KOPT-K1 (cell line): Measurements from ENCODE around the gene TBXAS1.

Source experiments
- H3K27ac ChIP-seq: fragments of 200-600 bp; sonication (generic); 2 replicates; pipeline ENCODE4 v1.5.1; 2016; ENCODE audit warnings: antibody characterized with exemption, mild to moderate bottlenecking, low read depth, low read length; ENCODE audit not compliant: poor library complexity, severe bottlenecking
- H3K36me3 ChIP-seq: fragments of 200-600 bp; sonication (generic); 2 replicates; pipeline ENCODE4 v1.5.1; 2017; ENCODE audit warnings: antibody characterized with exemption, mild to moderate bottlenecking, low read length, moderate library complexity; ENCODE audit not compliant: insufficient read depth
- H3K9me3 ChIP-seq: fragments of 200-600 bp; sonication (generic); 2 replicates; pipeline ENCODE4 v1.5.1; 2017; ENCODE audit warnings: antibody characterized with exemption, low read length, mild to moderate bottlenecking; ENCODE audit not compliant: insufficient read depth, poor library complexity, severe bottlenecking

The TBXAS1 gene

GRCh38 chr7:139989366-139990141, 160.5 kb downstream of the TBXAS1 start:
- H3K27ac ChIP-seq = no peak overlapping the region
- no peaks in the 10 kb centered on the region for H3K36me3 ChIP-seq
- no peaks in the 10 kb centered on the region for H3K9me3 ChIP-seq

DNA sequence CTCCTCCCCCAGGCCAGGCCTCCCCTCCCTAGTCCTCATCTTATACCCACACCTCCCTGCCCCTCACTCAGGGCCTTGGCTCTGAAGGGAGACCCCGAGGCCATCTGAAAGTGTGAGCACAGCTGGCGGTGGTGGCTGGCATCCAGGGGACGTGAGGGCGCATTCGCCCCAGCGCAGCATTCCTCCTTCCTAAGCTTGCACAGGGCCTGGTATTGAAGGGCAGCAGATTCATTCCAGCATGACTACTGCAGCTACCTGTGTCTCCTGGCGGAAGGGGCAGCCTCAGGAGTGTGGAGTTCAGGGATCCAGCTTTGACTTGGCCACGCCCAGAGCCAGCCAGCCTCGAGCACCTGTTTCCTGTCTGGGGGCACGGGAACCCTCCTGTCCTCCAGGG, 161.1 kb downstream of the TBXAS1 start:
- no peaks in the 10 kb centered on the region for H3K36me3 ChIP-seq
- H3K9me3 ChIP-seq = no peaks in the 10 kb centered on the region
- H3K27ac ChIP-seq = no peak overlapping the region

GRCh38 chr7:139990571-139991268, 161.7 kb downstream of the TBXAS1 start:
- Histone ChIP-seq H3K9me3 (no peaks in the 10 kb centered on the region), H3K36me3 (no peaks in the 10 kb centered on the region)

DNA sequence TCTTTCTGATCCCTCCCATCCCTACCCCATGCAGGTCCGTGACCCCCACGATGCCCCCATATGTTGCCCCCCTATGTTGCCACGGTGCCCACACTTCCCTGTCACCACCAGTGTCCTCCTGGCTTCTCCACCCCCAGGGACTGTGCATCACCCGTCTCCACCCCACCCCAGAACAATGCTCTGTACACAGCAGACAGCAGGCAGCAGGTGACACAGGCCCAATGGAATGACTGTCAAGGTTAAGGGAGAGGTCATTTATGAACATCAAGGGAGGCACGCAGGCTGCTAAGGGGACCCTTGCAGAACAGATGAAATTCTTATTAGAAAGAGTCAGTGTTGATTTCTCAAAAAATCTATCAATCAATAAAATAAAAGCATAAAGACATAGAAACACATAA, 162.2 kb downstream of the TBXAS1 start:
- no peak overlapping the region for H3K27ac ChIP-seq
- no peaks in the 10 kb centered on the region for H3K36me3 ChIP-seq
- H3K9me3 ChIP-seq = no peaks in the 10 kb centered on the region

More at GRCh38 chr7:139990571-139991268, 161.7 kb downstream of the TBXAS1 start:
- no peak overlapping the region for H3K27ac ChIP-seq

- Histone ChIP-seq H3K9me3 (no peaks in the 10 kb centered on the region), H3K36me3 (no peaks in the 10 kb centered on the region), H3K27ac (no peak overlapping the region)
Measured at GRCh38 chr7:139991911-139992310, 162.8 kb downstream of the TBXAS1 start.

GRCh38 chr7:139992353-139993044, 163.4 kb downstream of the TBXAS1 start:
- Histone ChIP-seq H3K27ac (no peak overlapping the region), H3K36me3 (no peaks in the 10 kb centered on the region), H3K9me3 (no peaks in the 10 kb centered on the region)

DNA sequence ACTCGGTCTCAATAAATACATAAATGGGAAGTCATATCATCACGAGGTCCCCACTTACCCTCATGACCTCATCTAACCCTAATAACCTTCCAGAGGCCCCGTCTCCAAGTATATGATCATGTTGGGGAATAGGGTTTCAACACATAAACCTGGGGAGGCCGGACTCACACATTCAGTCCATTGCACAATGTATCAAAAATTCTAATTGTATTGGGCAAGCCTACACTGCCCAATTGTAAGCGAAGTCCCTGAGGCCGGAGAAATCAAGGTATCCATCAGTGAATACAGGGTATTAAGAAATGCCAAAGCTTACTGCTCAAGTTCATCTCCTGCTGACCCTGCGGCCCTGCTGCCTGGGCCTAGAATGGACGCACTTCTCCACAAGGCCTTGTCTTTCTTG, 164.1 kb downstream of the TBXAS1 start:
- Histone ChIP-seq H3K9me3 (no peaks in the 10 kb centered on the region), H3K27ac (no peak overlapping the region), H3K36me3 (no peaks in the 10 kb centered on the region)

GRCh38 chr7:139993592-139993991, 164.5 kb downstream of the TBXAS1 start:
- no peaks in the 10 kb centered on the region for H3K36me3 ChIP-seq
- H3K9me3 ChIP-seq = no peaks in the 10 kb centered on the region
- H3K27ac ChIP-seq = no peak overlapping the region

GRCh38 chr7:139994356-139994755, 165.3 kb downstream of the TBXAS1 start:
- Histone ChIP-seq H3K9me3 (no peaks in the 10 kb centered on the region), H3K27ac (no peak overlapping the region), H3K36me3 (no peaks in the 10 kb centered on the region)

DNA sequence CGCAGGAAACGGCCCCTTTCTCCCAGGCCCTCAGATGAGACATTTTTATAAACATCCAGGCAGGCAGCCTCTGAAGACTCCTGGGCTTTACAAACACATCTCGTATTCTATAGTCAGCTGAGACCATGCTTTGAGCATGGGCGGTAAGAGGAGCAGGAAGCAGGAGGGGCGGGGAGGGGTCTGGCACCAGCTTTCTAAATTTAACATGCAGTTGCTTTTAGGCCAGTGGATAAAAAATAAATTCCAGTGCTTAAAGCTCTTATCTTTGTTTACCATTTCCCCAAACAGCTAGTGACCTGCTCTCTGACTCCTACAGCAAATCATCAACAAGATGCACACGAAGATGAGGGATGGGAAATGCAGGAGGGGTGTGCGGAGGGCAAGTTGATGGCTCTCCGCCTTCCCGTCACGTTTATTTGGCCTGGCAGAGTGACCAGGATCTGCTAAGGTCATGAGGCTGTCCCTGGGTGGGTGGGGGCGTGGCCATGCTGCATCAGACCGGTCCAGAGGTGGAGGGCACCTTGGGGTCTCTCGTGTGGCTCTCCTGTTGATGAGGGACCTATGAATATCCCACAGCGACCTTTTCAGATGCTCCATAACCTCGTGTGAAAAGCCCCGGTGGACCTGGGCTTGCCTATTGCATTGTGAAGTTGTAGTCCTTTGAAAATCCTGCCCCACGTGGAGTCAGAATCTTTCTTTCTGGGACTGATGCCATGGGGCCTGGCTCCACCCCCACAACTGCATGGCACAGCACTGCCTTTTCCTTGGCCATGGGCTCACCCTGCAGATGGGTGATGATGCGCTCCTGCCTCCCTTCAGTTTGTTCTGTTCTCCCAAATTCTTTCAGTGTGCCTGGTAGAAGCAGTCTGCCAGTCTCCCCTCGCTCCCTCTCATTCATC, 166.2 kb downstream of the TBXAS1 start:
- Histone ChIP-seq H3K27ac (no peak overlapping the region), H3K9me3 (no peaks in the 10 kb centered on the region), H3K36me3 (no peaks in the 10 kb centered on the region)

GRCh38 chr7:139998572-139998971, 169.5 kb downstream of the TBXAS1 start:
- Histone ChIP-seq H3K9me3 (no peaks in the 10 kb centered on the region), H3K27ac (no peak overlapping the region), H3K36me3 (no peaks in the 10 kb centered on the region)

GRCh38 chr7:139999516-139999915, 170.5 kb downstream of the TBXAS1 start:
- H3K36me3 ChIP-seq = no peaks in the 10 kb centered on the region
- no peak overlapping the region for H3K27ac ChIP-seq

DNA sequence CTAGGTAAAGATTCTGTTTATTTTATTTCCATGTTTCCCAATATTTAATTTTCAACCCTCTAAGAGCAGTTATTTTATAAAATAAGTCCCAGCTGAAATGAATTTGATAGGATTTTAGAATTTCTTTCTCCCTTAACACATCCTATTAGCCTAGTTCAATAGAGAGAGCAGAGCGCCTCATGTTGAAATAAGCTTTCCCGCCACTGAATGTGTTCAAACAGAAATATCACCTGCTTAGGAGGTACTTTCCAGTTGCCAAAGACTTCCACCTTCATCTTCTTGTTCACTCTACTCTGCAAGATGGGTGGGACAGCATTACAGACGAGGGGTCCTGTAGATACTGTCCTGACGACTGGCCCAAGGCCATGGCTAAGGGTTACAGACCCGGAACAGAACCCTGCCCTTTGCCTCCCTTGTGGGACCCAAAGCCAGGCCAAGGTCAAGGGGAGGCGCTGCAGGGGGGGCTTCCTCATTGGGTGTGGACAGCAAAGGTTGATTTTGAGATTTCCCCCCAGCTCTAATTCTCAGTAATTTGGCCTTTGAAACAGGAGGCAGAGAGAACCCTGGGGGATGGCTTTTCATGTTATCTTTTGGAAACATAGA, 171.7 kb downstream of the TBXAS1 start:
- no peak overlapping the region for H3K27ac ChIP-seq
- H3K9me3 ChIP-seq = no peaks in the 10 kb centered on the region
- H3K36me3 ChIP-seq = no peaks in the 10 kb centered on the region

More at GRCh38 chr7:139999516-139999915, 170.5 kb downstream of the TBXAS1 start:
- no peaks in the 10 kb centered on the region for H3K9me3 ChIP-seq

DNA sequence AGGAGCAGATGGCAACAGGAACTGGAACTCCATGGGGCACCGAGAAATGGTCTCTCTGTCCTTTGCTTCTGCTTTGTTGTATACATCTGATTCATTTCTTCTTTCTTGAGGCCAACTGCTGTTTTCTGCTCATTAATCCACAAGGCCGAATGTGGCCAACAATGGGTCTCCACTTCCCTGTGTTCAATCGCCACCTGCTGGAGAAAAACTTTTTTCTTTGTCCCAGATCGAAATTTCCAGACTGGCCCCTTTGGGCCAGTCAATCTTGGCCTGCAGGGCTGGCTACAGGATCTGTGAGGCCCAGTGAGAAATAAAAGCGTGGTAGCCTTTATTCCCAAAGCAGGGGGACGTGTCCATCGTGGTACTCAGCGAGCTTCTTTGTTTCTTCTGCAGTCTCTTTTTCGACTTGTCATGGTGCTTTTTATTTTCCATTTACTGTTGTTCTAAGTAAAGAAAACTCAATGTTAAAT, 174.9 kb downstream of the TBXAS1 start:
- H3K36me3 ChIP-seq = no peaks in the 10 kb centered on the region
- H3K27ac ChIP-seq = no peak overlapping the region
- no peaks in the 10 kb centered on the region for H3K9me3 ChIP-seq
